ENCODE data around the gene SMU1. TPM values are rescaled to one million over a fixed set of nuclear protein-coding genes. Genes with fewer than 3 reads are reported as not detected.
"Not testable (repeated sequence)": the region's sequence is repeated elsewhere in the genome, so short reads cannot be mapped to it uniquely, and the experiment has no call there.

The SMU1 gene
- total RNA-seq, 2 donors from 2014 or later: 25.0 to 28.7 TPM

DNA sequence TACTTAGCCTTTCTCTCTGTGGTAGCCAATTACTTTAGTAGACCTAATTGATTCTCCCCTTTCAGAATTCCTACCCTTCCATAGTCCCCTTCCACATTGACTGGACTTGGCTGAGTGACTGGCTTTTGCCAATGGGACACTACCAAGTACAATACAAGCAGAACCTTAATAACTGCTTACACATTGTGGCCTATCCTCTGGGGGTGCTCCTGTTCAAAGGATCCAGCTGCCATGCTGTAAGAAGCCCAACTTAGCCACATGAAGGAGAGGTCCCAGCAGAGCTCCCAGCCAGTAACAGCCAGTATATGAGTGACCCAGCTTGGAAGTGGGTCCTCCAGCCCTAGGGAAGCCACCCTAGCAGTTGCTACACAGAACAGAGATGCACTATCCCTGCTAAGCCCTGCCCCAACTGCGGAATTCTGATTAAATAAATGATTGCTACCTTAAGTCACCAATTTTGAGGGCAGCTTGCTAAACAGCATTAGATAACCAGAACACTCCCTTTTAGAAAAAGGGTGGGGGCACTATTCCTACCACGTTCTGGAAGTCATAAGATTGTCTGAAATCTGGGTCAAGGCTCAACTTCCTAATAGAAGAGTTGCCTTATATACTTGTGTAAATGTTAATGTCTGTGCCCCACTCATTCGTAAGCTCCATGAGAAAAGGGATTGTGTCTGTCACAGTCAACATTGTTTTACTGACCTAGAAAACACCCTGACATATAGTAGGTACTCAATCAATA, 64.0 kb downstream of the SMU1 start:
- Histone ChIP-seq H3K36me3 (ENCODE audit: control insufficient read depth, insufficient read depth, low read length) (no peaks in the 10 kb centered on the region), H3K9me3 (ENCODE audit: control insufficient read depth, low read length) (no peaks in the 10 kb centered on the region), H3K4me1 (ENCODE audit: control insufficient read depth, insufficient read depth, low read length) (no peaks in the 10 kb centered on the region), H3K27ac (ENCODE audit: low read depth, low read length) (no peak overlapping the region), H3K27me3 (ENCODE audit: control insufficient read depth, insufficient read depth, low read length, poor library complexity, severe bottlenecking) (peaks cover 9% of the 10 kb centered on the region), H3K9ac (ENCODE audit: extremely low read depth, low read length, poor library complexity, severe bottlenecking) (no peak overlapping the region), H3K4me3 (ENCODE audit: low read length) (no peak overlapping the region)
- Mint-ChIP-seq H3K4me1 (peaks cover 3% of the 10 kb centered on the region), H3K27me3 (ENCODE audit: insufficient read depth) (peaks cover 3% of the 10 kb centered on the region), H3K36me3 (ENCODE audit: low read depth) (peaks cover 15% of the 10 kb centered on the region), H3K9me3 (no peaks in the 10 kb centered on the region), H3K4me3 (no peak overlapping the region), H3K27ac (no peak overlapping the region)
- 93 to 94% methylated on average over 2 to 3 of the region's 3 CpGs for WGBS, 2 experiments (ENCODE audit: insufficient coverage in 1 of 2, insufficient read length in 1 of 2)
- TF ChIP-seq, protein P1, sequence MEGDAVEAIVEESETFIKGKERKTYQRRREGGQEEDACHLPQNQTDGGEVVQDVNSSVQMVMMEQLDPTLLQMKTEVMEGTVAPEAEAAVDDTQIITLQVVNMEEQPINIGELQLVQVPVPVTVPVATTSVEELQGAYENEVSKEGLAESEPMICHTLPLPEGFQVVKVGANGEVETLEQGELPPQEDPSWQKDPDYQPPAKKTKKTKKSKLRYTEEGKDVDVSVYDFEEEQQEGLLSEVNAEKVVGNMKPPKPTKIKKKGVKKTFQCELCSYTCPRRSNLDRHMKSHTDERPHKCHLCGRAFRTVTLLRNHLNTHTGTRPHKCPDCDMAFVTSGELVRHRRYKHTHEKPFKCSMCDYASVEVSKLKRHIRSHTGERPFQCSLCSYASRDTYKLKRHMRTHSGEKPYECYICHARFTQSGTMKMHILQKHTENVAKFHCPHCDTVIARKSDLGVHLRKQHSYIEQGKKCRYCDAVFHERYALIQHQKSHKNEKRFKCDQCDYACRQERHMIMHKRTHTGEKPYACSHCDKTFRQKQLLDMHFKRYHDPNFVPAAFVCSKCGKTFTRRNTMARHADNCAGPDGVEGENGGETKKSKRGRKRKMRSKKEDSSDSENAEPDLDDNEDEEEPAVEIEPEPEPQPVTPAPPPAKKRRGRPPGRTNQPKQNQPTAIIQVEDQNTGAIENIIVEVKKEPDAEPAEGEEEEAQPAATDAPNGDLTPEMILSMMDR (conservative IDR thresholded peaks at IDR 0.05): no peak
- DNase-seq: no peak

DNA sequence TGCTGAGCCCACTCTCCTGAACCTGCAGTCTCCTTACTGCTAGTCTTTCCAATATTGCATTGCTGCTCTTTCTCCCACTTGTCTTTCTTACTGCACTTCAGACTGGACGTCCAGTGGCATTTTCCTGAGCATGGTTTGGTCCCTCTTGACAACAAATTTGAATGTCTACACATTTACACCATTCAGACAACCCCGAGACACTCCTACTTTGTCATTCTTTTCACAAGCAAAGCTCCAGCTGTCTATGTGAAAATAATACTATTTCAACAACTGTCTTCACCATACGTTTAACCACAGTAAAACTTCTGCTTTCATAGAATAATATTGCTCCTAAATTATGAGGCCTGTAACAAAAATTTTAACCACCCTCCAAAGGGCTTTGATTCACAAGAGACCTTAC, 64.6 kb downstream of the SMU1 start:
- TF ChIP-seq, protein P1 (conservative IDR thresholded peaks at IDR 0.05): no peak
- Mint-ChIP-seq H3K27me3 (ENCODE audit: insufficient read depth) (peaks cover 3% of the 10 kb centered on the region), H3K4me3 (no peak overlapping the region), H3K36me3 (ENCODE audit: low read depth) (peaks cover 15% of the 10 kb centered on the region), H3K4me1 (peaks cover 6% of the 10 kb centered on the region), H3K9me3 (no peaks in the 10 kb centered on the region), H3K27ac (no peak overlapping the region)
- Histone ChIP-seq H3K36me3 (ENCODE audit: control insufficient read depth, insufficient read depth, low read length) (no peaks in the 10 kb centered on the region), H3K4me3 (ENCODE audit: low read length) (no peak overlapping the region), H3K9me3 (ENCODE audit: control insufficient read depth, low read length) (no peaks in the 10 kb centered on the region), H3K9ac (ENCODE audit: extremely low read depth, low read length, poor library complexity, severe bottlenecking) (no peak overlapping the region), H3K27me3 (ENCODE audit: control insufficient read depth, insufficient read depth, low read length, poor library complexity, severe bottlenecking) (peaks cover 9% of the 10 kb centered on the region), H3K4me1 (ENCODE audit: control insufficient read depth, insufficient read depth, low read length) (no peaks in the 10 kb centered on the region), H3K27ac (ENCODE audit: low read depth, low read length) (no peak overlapping the region)
- DNase-seq: no peak
- 84% methylated on average over 3 of the region's 3 CpGs for WGBS, 2 experiments (ENCODE audit: insufficient coverage in 1 of 2, insufficient read length in 1 of 2)

DNA sequence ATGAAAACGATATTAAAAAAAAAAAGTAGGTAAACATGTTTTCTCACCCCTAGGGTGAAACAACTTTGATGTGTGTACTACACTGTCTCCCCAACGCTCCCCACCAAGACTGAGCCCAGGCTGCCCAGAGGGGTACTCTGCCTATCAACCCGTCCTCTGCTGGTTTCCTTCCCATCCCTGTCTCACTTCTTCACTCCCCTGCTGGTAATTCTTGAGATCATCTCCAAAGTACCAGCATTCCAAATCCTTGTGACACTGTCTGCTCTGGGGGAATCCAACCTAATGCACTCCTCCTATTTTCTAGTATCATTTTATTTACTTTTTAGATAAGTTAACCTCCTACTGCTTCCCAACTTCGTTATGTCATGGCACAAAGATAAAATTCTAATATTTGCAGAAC, 68.7 kb downstream of the SMU1 start:
- H3K27ac ChIP-seq (ENCODE audit: low read depth, low read length): no peak overlapping the region
- Mint-ChIP-seq H3K36me3 (ENCODE audit: low read depth) (peaks cover 14% of the 10 kb centered on the region), H3K4me1 (peaks cover 6% of the 10 kb centered on the region), H3K27me3 (ENCODE audit: insufficient read depth) (peaks cover 3% of the 10 kb centered on the region), H3K9me3 (no peaks in the 10 kb centered on the region), H3K4me3 (no peak overlapping the region), H3K27ac (peak overlapping the region; percentile 18)
- H3K4me3 ChIP-seq (ENCODE audit: low read length): no peak overlapping the region
- H3K9ac ChIP-seq (ENCODE audit: extremely low read depth, low read length, poor library complexity, severe bottlenecking): no peak overlapping the region
- peaks cover 3% of the 10 kb centered on the region for H3K9me3 ChIP-seq (ENCODE audit: control insufficient read depth, low read length)
- H3K27me3 ChIP-seq (ENCODE audit: control insufficient read depth, insufficient read depth, low read length, poor library complexity, severe bottlenecking): peaks cover 9% of the 10 kb centered on the region
- TF ChIP-seq, protein P1 (conservative IDR thresholded peaks at IDR 0.05): peak; percentile 56
- whole genome bisulfite sequencing, 2 experiments (ENCODE audit: insufficient coverage in 1 of 2, insufficient read length in 1 of 2): 40 to 71% methylated on average over 1 to 3 of the region's 4 CpGs
- H3K4me1 ChIP-seq (ENCODE audit: control insufficient read depth, insufficient read depth, low read length): no peaks in the 10 kb centered on the region
- no peak for DNase-seq
- H3K36me3 ChIP-seq (ENCODE audit: control insufficient read depth, insufficient read depth, low read length): no peaks in the 10 kb centered on the region

DNA sequence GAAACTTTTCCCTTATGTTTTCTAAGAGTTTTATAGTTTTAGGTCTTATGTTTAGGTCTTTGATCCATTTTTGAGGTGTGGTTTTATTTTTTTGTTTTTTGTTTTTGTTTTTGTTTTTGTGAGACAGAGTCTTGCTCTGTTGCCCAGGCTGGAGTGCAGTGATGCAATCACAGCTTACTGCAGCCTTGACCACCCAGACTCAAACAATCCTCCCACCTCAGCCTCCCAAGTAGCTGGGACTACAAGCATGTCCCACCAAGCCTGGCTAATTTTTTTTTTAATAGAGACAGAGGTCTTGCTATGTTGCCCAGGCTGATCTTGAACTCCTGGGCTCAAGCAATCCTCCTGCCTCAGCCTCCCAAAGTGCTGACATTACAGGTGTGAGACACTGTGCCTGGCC, 71.1 kb downstream of the SMU1 start:
- DNase-seq; H3K9me3 Mint-ChIP-seq; H3K36me3 ChIP-seq (ENCODE audit: control insufficient read depth, insufficient read depth, low read length); H3K27ac ChIP-seq (ENCODE audit: low read depth, low read length); H3K27me3 ChIP-seq (ENCODE audit: control insufficient read depth, insufficient read depth, low read length, poor library complexity, severe bottlenecking); H3K9ac ChIP-seq (ENCODE audit: extremely low read depth, low read length, poor library complexity, severe bottlenecking); H3K27ac Mint-ChIP-seq; H3K27me3 Mint-ChIP-seq (ENCODE audit: insufficient read depth); H3K9me3 ChIP-seq (ENCODE audit: control insufficient read depth, low read length); H3K4me3 ChIP-seq (ENCODE audit: low read length); H3K4me1 ChIP-seq (ENCODE audit: control insufficient read depth, insufficient read depth, low read length); H3K4me3 Mint-ChIP-seq; H3K36me3 Mint-ChIP-seq (ENCODE audit: low read depth): not testable (repeated sequence)
- H3K4me1 Mint-ChIP-seq: peaks cover 10% of the 10 kb centered on the region

DNA sequence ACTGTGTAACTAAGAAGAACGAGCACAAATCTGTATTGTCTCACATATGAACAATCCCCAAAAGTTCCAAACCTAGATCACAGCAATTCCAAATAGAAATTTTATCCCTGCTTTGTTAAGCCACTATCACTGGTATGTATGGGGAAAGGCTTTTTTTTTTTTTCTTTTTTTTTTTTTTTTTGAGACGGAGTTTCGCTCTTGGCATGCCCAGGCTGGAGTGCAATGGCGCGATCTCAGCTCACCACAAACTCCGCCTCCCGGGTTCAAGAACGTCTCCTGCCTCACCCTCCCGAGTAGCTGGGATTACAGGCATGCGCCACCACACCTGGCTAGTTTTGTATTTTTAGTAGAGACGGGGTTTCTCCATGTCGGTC, 75.8 kb downstream of the SMU1 start:
- WGBS, 2 experiments (ENCODE audit: insufficient coverage in 1 of 2, insufficient read length in 1 of 2): 6 to 18% methylated on average over 8 to 12 of the region's 12 CpGs
- H3K4me1 Mint-ChIP-seq: not testable (repeated sequence)
- peak; percentile 54 for DNase-seq

More for the DNA sequence above, 75.8 kb downstream of the SMU1 start:
- H3K36me3 ChIP-seq (ENCODE audit: control insufficient read depth, insufficient read depth, low read length): peaks cover 20% of the 10 kb centered on the region
- not testable (repeated sequence) for H3K9me3 ChIP-seq (ENCODE audit: control insufficient read depth, low read length); H3K27ac ChIP-seq (ENCODE audit: low read depth, low read length); H3K9me3 Mint-ChIP-seq; H3K4me1 ChIP-seq (ENCODE audit: control insufficient read depth, insufficient read depth, low read length); H3K27me3 Mint-ChIP-seq (ENCODE audit: insufficient read depth); H3K27me3 ChIP-seq (ENCODE audit: control insufficient read depth, insufficient read depth, low read length, poor library complexity, severe bottlenecking)
- peak overlapping the region; percentile 87 for H3K9ac ChIP-seq (ENCODE audit: extremely low read depth, low read length, poor library complexity, severe bottlenecking)
- Mint-ChIP-seq H3K4me3 (peak overlapping the region; percentile 93), H3K36me3 (ENCODE audit: low read depth) (peaks cover 18% of the 10 kb centered on the region), H3K27ac (peak overlapping the region; percentile 99)
- peak overlapping the region; percentile 89 for H3K4me3 ChIP-seq (ENCODE audit: low read length)
